Fibroblast of the aortic adventitia (primary cell): ENCODE measurements around the gene PPP1R8. TPM values are rescaled to one million over a fixed set of nuclear protein-coding genes. Genes with fewer than 3 reads are reported as not detected.

ENCODE experiments used
- DNase-seq: peaks from one replicate; pipeline ENCODE4 v3.0.0-alpha.2; 2010; ENCODE audit warnings: low read depth
- H3K4me3 ChIP-seq: 2 replicates; pipeline ENCODE4 v1.5.1; 2011; ENCODE audit warnings: low read depth, mild to moderate bottlenecking, control low read depth, low read length, moderate library complexity
- CTCF ChIP-seq: IDR thresholded peaks from 2 replicates; pipeline ENCODE4 v1.5.1; 2011; ENCODE audit warnings: mild to moderate bottlenecking, low read length, control low read depth, inconsistent platforms; ENCODE audit not compliant: insufficient read depth
- total RNA-seq: library from RNA; depleted of rRNA; stranded (reverse); fragments of >200 nt; gene quantifications from 2 replicates; pipeline ENCODE4 v1.2.3, GENCODE V29; 2012; ENCODE audit warnings: low replicate concordance

PPP1R8 gene
- total RNA-seq, 1 donor = 35.2 TPM

GRCh38 chr1:27879374-27880082 lies 48.9 kb downstream of the PPP1R8 start:
- TF ChIP-seq CTCF = no peak
- no peak for DNase-seq
- no peak overlapping the region for H3K4me3 ChIP-seq

DNA sequence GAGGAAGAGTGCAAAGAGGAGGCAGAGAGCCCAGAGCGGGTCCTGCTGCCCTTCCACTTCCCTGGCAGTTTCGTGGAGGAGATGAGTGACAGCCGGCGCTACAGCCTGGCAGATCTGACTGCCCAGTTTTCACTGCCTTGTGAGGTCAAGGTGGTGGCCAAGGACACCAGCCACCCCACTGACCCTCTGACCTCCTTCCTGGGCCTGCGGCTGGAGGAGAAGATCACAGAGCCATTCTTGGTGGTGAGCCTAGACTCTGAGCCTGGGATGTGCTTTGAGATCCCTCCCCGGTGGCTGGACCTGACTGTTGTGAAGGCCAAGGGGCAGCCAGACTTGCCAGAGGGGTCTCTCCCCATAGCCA lies 51.9 kb downstream of the PPP1R8 start:
- no peak for DNase-seq
- TF ChIP-seq CTCF = no peak
- no peak overlapping the region for H3K4me3 ChIP-seq

DNA sequence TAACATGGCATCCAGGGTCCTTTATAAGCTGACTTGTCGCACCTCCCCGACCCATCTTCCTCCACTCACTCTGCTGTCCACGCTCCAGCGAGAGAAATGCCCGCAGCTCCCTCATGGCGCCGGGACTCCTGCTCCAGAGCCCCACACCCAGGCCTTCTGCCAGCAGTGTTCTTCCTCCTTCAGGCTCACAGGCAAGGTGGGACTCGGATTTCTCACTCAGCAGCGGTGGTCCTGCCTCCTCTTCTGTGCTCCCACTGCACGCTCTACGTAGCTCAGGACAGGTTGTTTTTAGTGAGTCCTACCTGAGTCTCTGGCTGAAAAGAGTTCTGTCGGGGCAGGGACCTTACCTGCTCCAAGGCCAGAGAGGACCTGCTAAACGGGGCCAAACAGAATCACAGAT lies 53.0 kb downstream of the PPP1R8 start:
- TF ChIP-seq CTCF = no peak
- no peak overlapping the region for H3K4me3 ChIP-seq
- DNase-seq = no peak

DNA sequence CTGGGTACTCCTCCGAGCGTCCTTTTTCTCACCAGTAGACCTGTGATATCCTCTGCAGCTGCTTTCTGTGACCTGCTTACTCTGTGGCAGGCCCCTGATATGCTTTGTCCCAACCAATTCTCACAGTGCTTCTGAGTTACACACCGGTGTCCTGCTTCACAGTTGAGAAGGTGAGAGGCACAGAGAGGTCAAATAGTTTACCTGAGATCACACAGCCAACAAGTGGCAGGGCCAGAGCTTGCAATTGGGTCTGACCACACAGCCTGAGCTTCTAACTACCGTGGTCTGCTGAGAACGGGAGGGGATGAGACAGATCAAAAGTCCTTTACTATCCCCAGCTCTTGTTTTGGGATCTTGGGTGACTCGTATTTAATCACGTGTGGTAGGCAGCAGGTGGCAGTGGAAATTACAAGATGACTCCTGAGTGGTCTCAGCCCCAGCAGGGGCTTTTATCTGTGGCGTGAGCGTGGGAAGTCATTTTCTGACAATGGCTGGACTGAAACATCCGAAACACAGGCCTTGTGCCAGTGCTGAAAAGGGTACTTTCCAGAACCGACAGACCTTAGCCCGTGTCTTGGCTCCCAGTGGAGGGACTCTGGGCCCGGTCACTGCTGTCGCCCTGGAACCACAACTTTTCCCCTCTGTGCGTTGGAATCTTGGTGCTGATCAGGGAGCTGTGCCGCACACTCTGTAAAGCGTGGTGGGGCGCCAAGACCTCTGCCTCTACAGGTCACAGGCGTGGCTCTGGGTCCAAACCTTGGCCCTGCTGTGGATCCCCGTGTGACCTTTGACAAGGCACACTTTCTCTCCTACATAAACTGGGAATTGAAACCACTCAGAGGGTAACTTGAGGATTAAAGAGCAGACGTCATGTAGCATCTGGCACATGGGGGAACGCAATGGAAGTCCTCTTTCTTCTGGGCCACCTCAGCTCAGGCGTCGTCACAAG lies 53.7 kb downstream of the PPP1R8 start:
- DNase-seq = no peak
- TF ChIP-seq CTCF = no peak
- no peak overlapping the region for H3K4me3 ChIP-seq

GRCh38 chr1:27885114-27885528 lies 54.5 kb downstream of the PPP1R8 start:
- no peak for TF ChIP-seq CTCF
- DNase-seq = no peak
- H3K4me3 ChIP-seq = no peak overlapping the region

- no peak for DNase-seq
- TF ChIP-seq CTCF = no peak
- no peak overlapping the region for H3K4me3 ChIP-seq
These were observed 55.2 kb downstream of the PPP1R8 start for GRCh38 chr1:27885621-27886352.
